Stimulated activated CD4-positive, alpha-beta T cell treated with anti-CD3 and anti-CD28 coated beads, Interleukin-2, amount 100 ng/mL, for 48 hours (primary cell): ENCODE results near the gene ZNF32.
"Not testable (repeated sequence)": the region's sequence is repeated elsewhere in the genome, so short reads cannot be mapped to it uniquely, and the experiment has no call there.

Experiments used
- DNase-seq, 2 donors: peaks; one replicate each; pipeline ENCODE4 v3.0.0-alpha.2; 2020

ZNF32 gene

GRCh38 chr10:43623351-43623750, 25.3 kb downstream of the ZNF32 start:
- DNase-seq = no peak

- DNase-seq = no peak
Observed at GRCh38 chr10:43622038-43622437, 26.6 kb downstream of the ZNF32 start.

- DNase-seq = no peak
Observed at GRCh38 chr10:43619368-43619767, 29.3 kb downstream of the ZNF32 start.

GRCh38 chr10:43616697-43617370, 31.8 kb downstream of the ZNF32 start:
- no peak for DNase-seq

GRCh38 chr10:43610636-43611035, 38.0 kb downstream of the ZNF32 start:
- no peak for DNase-seq

- no peak for DNase-seq
Observed at GRCh38 chr10:43607199-43607573, 41.5 kb downstream of the ZNF32 start.

GRCh38 chr10:43606323-43607198, 42.1 kb downstream of the ZNF32 start, which contains the start of gene ZNF485:
TSS of gene ZNF485 (plus strand) at chr10:43606438. CDS start at chr10:43607051, 613 bp downstream.
- DNase-seq = peak; percentile 62 to 65

- DNase-seq = no peak
Observed at GRCh38 chr10:43605850-43606322, 42.8 kb downstream of the ZNF32 start.

GRCh38 chr10:43601576-43601975, 47.1 kb downstream of the ZNF32 start:
- DNase-seq = not testable (repeated sequence)

- no peak for DNase-seq
Observed at GRCh38 chr10:43599333-43599732, 49.3 kb downstream of the ZNF32 start.

- no peak for DNase-seq
Observed at GRCh38 chr10:43598446-43598845, 50.2 kb downstream of the ZNF32 start.

GRCh38 chr10:43596546-43596945, 52.1 kb downstream of the ZNF32 start:
- no peak for DNase-seq

GRCh38 chr10:43595739-43596298, 52.9 kb downstream of the ZNF32 start:
- no peak for DNase-seq

- peak in 1 of 2 donors; percentile 31 for DNase-seq
Observed at GRCh38 chr10:43594944-43595589, 53.6 kb downstream of the ZNF32 start.
